HUES6 (cell line): ENCODE data around the gene SRPRB.

ENCODE experiments used
- H3K27ac ChIP-seq: 2 replicates; pipeline ENCODE4 v1.7.0; 2013; ENCODE audit warnings: low read depth, mild to moderate bottlenecking, low read length, inconsistent platforms
- H3K27me3 ChIP-seq: 2 replicates; pipeline ENCODE4 v1.6.1; 2013; ENCODE audit warnings: low read length; ENCODE audit not compliant: control insufficient read depth, insufficient read depth
- H3K36me3 ChIP-seq: 2 replicates; pipeline ENCODE4 v1.6.1; 2013; ENCODE audit warnings: low read length; ENCODE audit not compliant: control insufficient read depth, insufficient read depth
- H3K4me1 ChIP-seq: 2 replicates; pipeline ENCODE4 v1.6.1; 2013; ENCODE audit warnings: low read length; ENCODE audit not compliant: control insufficient read depth, insufficient read depth
- H3K4me3 ChIP-seq: 2 replicates; pipeline ENCODE4 v1.5.1; 2013; ENCODE audit warnings: low read depth, low read length
- H3K9ac ChIP-seq: one replicate; pipeline ENCODE4 v1.6.1; 2013; ENCODE audit warnings: mild to moderate bottlenecking, low read length
- H3K9me3 ChIP-seq: 2 replicates; pipeline ENCODE4 v1.6.1; 2013; ENCODE audit warnings: low read depth, low read length; ENCODE audit not compliant: control insufficient read depth, insufficient read depth

Gene SRPRB

GRCh38 chr3:133805702-133806475 lies at the start of gene SRPRB:
TSS of gene SRPRB (plus strand) at chr3:133805815. CDS start at chr3:133805849, 34 bp downstream.
- Histone ChIP-seq H3K9me3 (no peaks in the 10 kb centered on the region), H3K4me1 (no peaks in the 10 kb centered on the region), H3K27ac (no peak within 1 kb of the TSS), H3K27me3 (no peaks in the 10 kb centered on the region), H3K4me3 (peak within 1 kb of the TSS; percentile 96), H3K36me3 (peaks cover 32% of the 10 kb centered on the region), H3K9ac (peak within 1 kb of the TSS; percentile 82)

GRCh38 chr3:133756716-133757694 lies 48.6 kb upstream of the SRPRB start:
- no peaks in the 10 kb centered on the region for H3K9me3 ChIP-seq
- no peak overlapping the region for H3K27ac ChIP-seq
- H3K4me1 ChIP-seq = peaks cover 26% of the 10 kb centered on the region
- no peaks in the 10 kb centered on the region for H3K36me3 ChIP-seq
- no peak overlapping the region for H3K4me3 ChIP-seq
- H3K9ac ChIP-seq = no peak overlapping the region
- H3K27me3 ChIP-seq = no peaks in the 10 kb centered on the region

GRCh38 chr3:133757701-133758567 lies 47.7 kb upstream of the SRPRB start:
- Histone ChIP-seq H3K27ac (no peak overlapping the region), H3K4me1 (peaks cover 26% of the 10 kb centered on the region), H3K9me3 (no peaks in the 10 kb centered on the region), H3K9ac (no peak overlapping the region), H3K27me3 (no peaks in the 10 kb centered on the region), H3K36me3 (no peaks in the 10 kb centered on the region), H3K4me3 (no peak overlapping the region)

GRCh38 chr3:133758568-133758928 lies 47.1 kb upstream of the SRPRB start:
- Histone ChIP-seq H3K4me3 (no peak overlapping the region), H3K4me1 (peaks cover 26% of the 10 kb centered on the region), H3K9ac (no peak overlapping the region), H3K27ac (no peak overlapping the region), H3K9me3 (no peaks in the 10 kb centered on the region), H3K27me3 (no peaks in the 10 kb centered on the region), H3K36me3 (no peaks in the 10 kb centered on the region)

GRCh38 chr3:133758964-133759739 lies 46.5 kb upstream of the SRPRB start:
- H3K36me3 ChIP-seq = no peaks in the 10 kb centered on the region
- H3K9ac ChIP-seq = no peak overlapping the region
- H3K4me3 ChIP-seq = no peak overlapping the region

GRCh38 chr3:133759740-133760305 lies 45.8 kb upstream of the SRPRB start:
- H3K9me3 ChIP-seq = no peaks in the 10 kb centered on the region
- H3K4me1 ChIP-seq = peaks cover 26% of the 10 kb centered on the region
- no peak overlapping the region for H3K9ac ChIP-seq
- no peaks in the 10 kb centered on the region for H3K27me3 ChIP-seq
- no peaks in the 10 kb centered on the region for H3K36me3 ChIP-seq
- no peak overlapping the region for H3K4me3 ChIP-seq
- H3K27ac ChIP-seq = no peak overlapping the region

More at GRCh38 chr3:133758964-133759739, 46.5 kb upstream of the SRPRB start:
- Histone ChIP-seq H3K27me3 (no peaks in the 10 kb centered on the region), H3K27ac (no peak overlapping the region), H3K9me3 (no peaks in the 10 kb centered on the region), H3K4me1 (peaks cover 26% of the 10 kb centered on the region)

- H3K4me1 ChIP-seq = peaks cover 26% of the 10 kb centered on the region
- H3K36me3 ChIP-seq = no peaks in the 10 kb centered on the region
- H3K9ac ChIP-seq = no peak overlapping the region
- H3K27ac ChIP-seq = no peak overlapping the region
- no peaks in the 10 kb centered on the region for H3K9me3 ChIP-seq
- no peak overlapping the region for H3K4me3 ChIP-seq
- H3K27me3 ChIP-seq = no peaks in the 10 kb centered on the region
Measured at GRCh38 chr3:133760916-133761315, 44.7 kb upstream of the SRPRB start.

- H3K27ac ChIP-seq = no peak overlapping the region
- H3K36me3 ChIP-seq = no peaks in the 10 kb centered on the region
- no peaks in the 10 kb centered on the region for H3K27me3 ChIP-seq
- H3K9me3 ChIP-seq = no peaks in the 10 kb centered on the region
- no peak overlapping the region for H3K9ac ChIP-seq
- H3K4me3 ChIP-seq = no peak overlapping the region
- peaks cover 26% of the 10 kb centered on the region for H3K4me1 ChIP-seq
Measured at GRCh38 chr3:133761605-133762484, 43.8 kb upstream of the SRPRB start.

GRCh38 chr3:133762539-133762938 lies 43.1 kb upstream of the SRPRB start:
- H3K36me3 ChIP-seq = no peaks in the 10 kb centered on the region
- H3K4me1 ChIP-seq = peaks cover 20% of the 10 kb centered on the region
- no peak overlapping the region for H3K4me3 ChIP-seq
- H3K27me3 ChIP-seq = no peaks in the 10 kb centered on the region
- H3K9ac ChIP-seq = no peak overlapping the region
- H3K27ac ChIP-seq = no peak overlapping the region
- no peaks in the 10 kb centered on the region for H3K9me3 ChIP-seq
